Stomach (tissue), 9 donors: ENCODE data around the gene RNF224. TPM values are rescaled to one million over a fixed set of nuclear protein-coding genes. Genes with fewer than 3 reads are reported as not detected.
"Not testable (repeated sequence)": the region's sequence is repeated elsewhere in the genome, so short reads cannot be mapped to it uniquely, and the experiment has no call there.

Experiments
- DNase-seq, 2 donors: peaks; one replicate each; pipeline versions ENCODE4 v3.0.0 to v3.0.0-alpha.2; 2013 to 2019
- H3K27ac ChIP-seq, 5 donors: fragments of 200-600 bp in 4 of 5; sonication (generic) in 4 of 5; one replicate each; pipeline ENCODE4 v1.5.1; 2013 to 2019; ENCODE audit warnings: mild to moderate bottlenecking in 1 of 5, moderate library complexity in 1 of 5
- H3K27me3 ChIP-seq, 3 donors: fragments of 200-600 bp; sonication (generic); one replicate each; pipeline ENCODE4 v1.5.1; 2017 to 2019; ENCODE audit warnings: mixed run types in 1 of 3
- H3K36me3 ChIP-seq, 4 donors: fragments of 200-600 bp; sonication (generic); 1 replicate in 3 of 4; 2 replicates in 1 of 4; pipeline ENCODE4 v1.5.1; 2016 to 2019
- H3K4me1 ChIP-seq, 4 donors: fragments of 200-600 bp; sonication (generic); one replicate each; pipeline ENCODE4 v1.5.1; 2016 to 2019
- H3K4me3 ChIP-seq, 4 donors: fragments of 200-600 bp; sonication (generic) in 3 of 4; one replicate each; pipeline ENCODE4 v1.5.1; 2016 to 2019; ENCODE audit warnings: mild to moderate bottlenecking in 1 of 4
- H3K9me3 ChIP-seq, 4 donors: fragments of 200-600 bp; sonication (generic); one replicate each; pipeline ENCODE4 v1.5.1; 2016 to 2019
- CTCF ChIP-seq, 7 experiments: fragments of 450-650 bp in 4 of 7; fragments of 200-600 bp in 3 of 7; sonication (generic) in 3 of 7; IDR thresholded peaks; one replicate each; pipeline ENCODE4 v1.5.1; 2016 to 2019; ENCODE audit warnings: antibody characterized with exemption in 7 of 7, control low read depth in 2 of 7, mild to moderate bottlenecking in 1 of 7
- EP300 ChIP-seq: sonication (generic); formaldehyde crosslinking; IDR thresholded peaks from one replicate; pipeline ENCODE4 v1.6.1; 2017; ENCODE audit warnings: antibody characterized with exemption
- POLR2A ChIP-seq, 4 donors: fragments of 450-650 bp; IDR thresholded peaks; one replicate each; pipeline ENCODE4 v1.6.1; 2016; ENCODE audit warnings: antibody characterized with exemption in 4 of 4, control low read depth in 2 of 4, mild to moderate bottlenecking in 1 of 4, moderate library complexity in 1 of 4
- POLR2AphosphoS5 ChIP-seq, 3 donors: sonication (generic); formaldehyde crosslinking; IDR thresholded peaks; one replicate each; pipeline ENCODE4 v1.6.1; 2016; ENCODE audit warnings: antibody characterized with exemption in 3 of 3
- WGBS, 5 donors: extraction: QIAGEN DNeasy Blood & Tissue Kit in 3 of 5; methylation state at CpG; one replicate each; pipeline versions ENCODE4 v1.1.5 to v1.1.7; 2013 to 2018; 5-methylcytosine and 5-hydroxymethylcytosine counted together
- intact Hi-C: fragments of 100-400 bp; cut with DNase I; formaldehyde crosslinking; loops from one replicate; pipeline ENCODE4 v1.15.1; 2023; ENCODE audit warnings: low total_unique reads
- polyA plus RNA-seq, 3 donors: library from polyadenylated mRNA; stranded (reverse); fragments of 200-250 nt; gene quantifications; one replicate each; pipeline ENCODE4 v1.2.3, GENCODE V29; 2013
- total RNA-seq, 5 donors: library from RNA; depleted of rRNA; stranded (reverse); fragments of >200 nt; gene quantifications; one replicate each; pipeline versions ENCODE4 v1.1.0 to v1.2.3, GENCODE V29; 2014 to 2016
- donor health status: healthy with polysubstance abuse.
- donor health status: Bipolar disorder and iron deficiency.
- donor health status: healthy.

The RNF224 gene
- total and polyA plus RNA-seq, 8 donors, result 1.0 TPM; not detected in 7

- peaks cover 0 to 3% (median under 1%) of the 10 kb centered on the region in 3 donors for H3K27me3 ChIP-seq
- DNase-seq, result peak; percentile 99 to 100
- TF ChIP-seq EP300, result no peak
- TF ChIP-seq CTCF (IDR thresholded peaks at IDR 0.05), result no peak
- TF ChIP-seq POLR2AphosphoS5 (IDR thresholded peaks at IDR 0.05), result peak; percentile 86 to 100 (median 100)
- peak in 2 of 4 donors; percentile 91 to 100 for TF ChIP-seq POLR2A (IDR thresholded peaks at IDR 0.05)
- H3K4me1 ChIP-seq, result peaks cover 45 to 72% (median 71%) of the 10 kb centered on the region in 4 donors
- H3K4me3 ChIP-seq, result peak within 1 kb of the TSS; percentile 73 to 94 (median 82)
- H3K9me3 ChIP-seq, result no peaks in the 10 kb centered on the region
- 0% methylated on average over 42 to 67 of the region's 67 CpGs for WGBS, 5 donors
- H3K36me3 ChIP-seq, result peaks cover 16 to 22% (median 21%) of the 10 kb centered on the region in 4 donors
- intact Hi-C loops, result no loop called here
- H3K27ac ChIP-seq, result peak within 1 kb of the TSS; percentile 93 to 97 (median 97)
These were observed 13.7 kb downstream of the RNF224 start, which contains the start of gene TUBB4B for GRCh38 chr9:137240841-137241489. Gene TUBB4B (plus strand): TSS chr9:137241287. CDS start chr9:137241361, 74 bp downstream.

- Histone ChIP-seq H3K27me3 (no peaks in the 10 kb centered on the region), H3K4me1 (peaks cover 38 to 65% (median 63%) of the 10 kb centered on the region in 4 donors), H3K9me3 (no peaks in the 10 kb centered on the region), H3K4me3 (peak overlapping the region; percentile 73 to 94 (median 82)), H3K36me3 (peaks cover 16 to 22% (median 21%) of the 10 kb centered on the region in 4 donors), H3K27ac (peak overlapping the region; percentile 90 to 97 (median 94))
- no peak for TF ChIP-seq EP300
- TF ChIP-seq POLR2AphosphoS5 (IDR thresholded peaks at IDR 0.05), result no peak
- TF ChIP-seq CTCF (IDR thresholded peaks at IDR 0.05), result no peak
- TF ChIP-seq POLR2A (IDR thresholded peaks at IDR 0.05), result no peak
- DNase-seq, result peak; percentile 70 to 81
- intact Hi-C loops, result no loop called here
- 0 to 2% (median 1%) methylated on average over 30 to 83 of the region's 83 CpGs for WGBS, 5 donors
These were observed 14.4 kb downstream of the RNF224 start for GRCh38 chr9:137241490-137242268.

GRCh38 chr9:137242269-137243203 lies 15.2 kb downstream of the RNF224 start:
- Histone ChIP-seq H3K4me1 (peaks cover 30 to 57% (median 55%) of the 10 kb centered on the region in 4 donors), H3K4me3 (peak overlapping the region; percentile 73 to 94 (median 82)), H3K9me3 (no peaks in the 10 kb centered on the region), H3K36me3 (peaks cover 16 to 22% (median 21%) of the 10 kb centered on the region in 4 donors), H3K27ac (peak overlapping the region; percentile 82 to 97 (median 92)), H3K27me3 (no peaks in the 10 kb centered on the region)
- intact Hi-C loops, result no loop called here
- no peak for TF ChIP-seq EP300
- peak in 1 of 3 donors; percentile 4 for TF ChIP-seq POLR2AphosphoS5 (IDR thresholded peaks at IDR 0.05)
- WGBS, 5 donors, result 54 to 69% (median 59%) methylated on average over 35 to 36 of the region's 36 CpGs
- DNase-seq, result no peak

GRCh38 chr9:137243266-137243625 lies 15.9 kb downstream of the RNF224 start:
- peak overlapping the region in 3 of 4 donors; percentile 75 to 94 (median 89) for H3K4me3 ChIP-seq
- DNase-seq, H3K9me3 ChIP-seq, H3K27me3 ChIP-seq, H3K27ac ChIP-seq, intact Hi-C loops: not testable (repeated sequence)
- WGBS, 5 donors, result 87 to 92% (median 88%) methylated on average over 15 to 18 of the region's 18 CpGs
- peaks cover 28 to 50% (median 48%) of the 10 kb centered on the region in 4 donors for H3K4me1 ChIP-seq
- peaks cover 16 to 22% (median 21%) of the 10 kb centered on the region in 4 donors for H3K36me3 ChIP-seq
